KG1 (cell line): ENCODE data around the gene TMEM109.

Source experiments
- DNase-seq: peaks from one replicate; lab custom pipeline; 2025; lab: John Stamatoyannopoulos, UW

TMEM109 gene

GRCh38 chr11:60913793-60914632 is at the start of gene TMEM109:
TSS of gene TMEM109 (plus strand) at chr11:60914158. CDS start at chr11:60919694, 5,536 bp downstream.
- peak; percentile 100 for DNase-seq

- DNase-seq, result no peak
Measured at GRCh38 chr11:60864856-60865513, 49.0 kb upstream of the TMEM109 start.

- no peak for DNase-seq
Measured at GRCh38 chr11:60866911-60867870, 46.8 kb upstream of the TMEM109 start, which contains the start of gene ZP1. TSS of gene ZP1 (plus strand) at chr11:60867542. CDS start at chr11:60867562, 20 bp downstream.

- DNase-seq, result no peak
Measured at GRCh38 chr11:60867871-60868681, 45.9 kb upstream of the TMEM109 start.

GRCh38 chr11:60868682-60869450 is 45.1 kb upstream of the TMEM109 start:
- DNase-seq, result no peak

- DNase-seq, result no peak
Measured at GRCh38 chr11:60869451-60869825, 44.5 kb upstream of the TMEM109 start.

- no peak for DNase-seq
Measured at GRCh38 chr11:60870276-60870675, 43.7 kb upstream of the TMEM109 start.

GRCh38 chr11:60870733-60871377 is 43.1 kb upstream of the TMEM109 start:
- DNase-seq, result no peak

- DNase-seq, result no peak
Measured at GRCh38 chr11:60871378-60872061, 42.4 kb upstream of the TMEM109 start.

- DNase-seq, result no peak
Measured at GRCh38 chr11:60872124-60872960, 41.6 kb upstream of the TMEM109 start.

- DNase-seq, result no peak
Measured at GRCh38 chr11:60872961-60873524, 40.9 kb upstream of the TMEM109 start.

GRCh38 chr11:60873533-60873932 is 40.4 kb upstream of the TMEM109 start:
- DNase-seq, result no peak

- DNase-seq, result no peak
Measured at GRCh38 chr11:60874421-60875365, 39.3 kb upstream of the TMEM109 start.

GRCh38 chr11:60875366-60876167 is 38.4 kb upstream of the TMEM109 start:
- DNase-seq, result no peak

GRCh38 chr11:60876168-60876485 is 37.8 kb upstream of the TMEM109 start:
- no peak for DNase-seq
